Activated CD8-positive, alpha-beta memory T cell treated with anti-CD3 and anti-CD28 coated beads, Interleukin-2, amount 50 U/mL, for 1 hour (primary cell): ENCODE results near the gene GRIN2D.
"Not testable (repeated sequence)": the region's sequence is repeated elsewhere in the genome, so short reads cannot be mapped to it uniquely, and the experiment has no call there.

Experiments used
- DNase-seq: peaks from one replicate; pipeline ENCODE4 v3.0.0-alpha.2; 2020; ENCODE audit errors: extremely low read depth

GRIN2D gene

DNA sequence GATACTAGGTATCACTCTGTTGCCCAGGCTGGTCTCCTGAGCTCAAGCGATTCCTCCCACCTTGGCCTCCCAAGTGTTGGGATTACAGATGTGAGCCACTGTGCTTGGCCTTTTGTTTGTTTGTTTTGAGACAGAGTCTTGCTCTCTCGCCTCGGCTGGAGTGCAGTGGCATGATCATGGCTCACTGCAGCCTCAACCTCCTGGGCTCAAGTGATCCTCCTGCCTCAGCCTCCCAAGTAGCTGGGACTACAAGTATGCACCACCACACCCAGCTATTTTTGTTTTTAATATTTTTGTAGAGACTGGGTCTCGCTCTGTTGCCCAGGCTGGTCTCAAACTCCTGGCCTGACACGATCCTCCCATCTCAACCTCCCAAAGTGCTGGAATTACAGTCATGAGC lies 21.7 kb upstream of the GRIN2D start:
- DNase-seq, result not testable (repeated sequence)

DNA sequence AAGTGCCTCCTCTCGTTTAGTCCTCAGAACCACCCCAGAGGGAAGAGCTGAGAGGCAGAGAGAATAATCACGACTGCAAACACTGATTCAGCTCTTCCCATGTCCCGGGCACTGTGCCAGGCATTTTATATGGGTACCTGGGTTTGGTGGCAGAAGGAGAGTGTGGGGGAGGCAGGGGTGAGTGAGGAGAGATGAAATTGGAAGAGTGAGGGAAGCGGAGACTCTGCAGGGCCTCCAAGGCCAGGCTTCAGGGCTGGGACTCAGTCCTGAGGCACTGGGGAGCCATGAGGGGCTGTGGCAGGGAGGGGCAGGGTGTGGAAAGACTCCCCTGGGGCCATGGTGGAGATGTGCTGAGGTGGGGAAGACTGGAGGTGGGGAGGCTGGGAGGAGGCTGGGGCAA lies 20.6 kb upstream of the GRIN2D start:
- DNase-seq, result no peak

DNA sequence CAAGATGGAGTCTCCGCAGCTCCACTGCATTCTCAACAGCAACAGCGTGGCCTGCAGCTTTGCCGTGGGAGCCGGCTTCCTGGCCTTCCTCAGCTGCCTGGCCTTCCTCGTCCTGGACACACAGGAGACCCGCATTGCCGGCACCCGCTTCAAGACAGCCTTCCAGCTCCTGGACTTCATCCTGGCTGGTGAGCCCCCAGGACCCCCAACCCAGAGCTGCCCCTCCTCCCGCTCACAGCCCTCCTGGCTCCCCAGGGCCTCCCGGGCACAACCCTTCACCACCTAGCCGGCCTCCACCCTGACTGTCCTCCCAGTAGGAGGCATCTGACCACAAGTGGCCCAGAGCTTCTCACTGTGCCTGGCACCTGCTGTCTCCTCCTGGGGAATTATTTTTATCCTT lies 19.9 kb upstream of the GRIN2D start:
- no peak for DNase-seq

DNA sequence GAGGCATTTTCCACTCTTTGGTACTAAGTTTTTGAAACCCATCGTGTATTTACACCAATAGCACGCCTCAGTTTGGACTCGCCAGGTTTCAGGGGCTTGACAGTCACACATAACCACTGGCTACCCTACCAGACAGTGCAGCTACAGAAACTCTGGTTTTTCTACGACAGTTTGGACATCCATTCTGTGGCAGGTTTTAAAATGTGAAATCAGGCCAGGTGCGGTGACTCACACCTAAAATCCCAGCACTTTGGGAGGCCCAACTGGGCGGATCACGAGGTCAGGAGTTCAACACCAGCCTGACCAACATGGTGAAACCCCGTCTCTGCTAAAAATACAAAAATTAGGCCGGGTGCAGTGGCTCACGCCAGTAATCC lies 15.3 kb upstream of the GRIN2D start:
- DNase-seq, result no peak

DNA sequence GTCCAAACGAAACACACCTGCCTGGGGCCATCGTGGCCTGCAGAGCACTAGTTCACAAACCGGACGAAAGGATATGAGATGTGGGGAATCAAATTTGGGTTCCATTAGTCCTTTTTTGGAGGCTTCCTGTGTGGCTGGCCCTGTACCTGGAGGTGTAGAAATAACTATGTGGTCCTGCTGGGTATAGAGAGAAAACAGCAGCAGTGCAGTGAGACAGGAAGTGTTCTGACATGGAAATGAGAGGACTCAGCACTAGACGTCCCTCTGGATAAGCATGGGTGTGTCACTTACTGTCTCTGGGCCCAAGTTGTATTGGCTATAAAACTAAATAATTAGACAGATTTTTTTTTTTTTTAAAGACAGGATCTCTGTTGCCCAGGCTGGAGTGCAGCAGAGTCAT lies 14.4 kb upstream of the GRIN2D start:
- no peak for DNase-seq

DNA sequence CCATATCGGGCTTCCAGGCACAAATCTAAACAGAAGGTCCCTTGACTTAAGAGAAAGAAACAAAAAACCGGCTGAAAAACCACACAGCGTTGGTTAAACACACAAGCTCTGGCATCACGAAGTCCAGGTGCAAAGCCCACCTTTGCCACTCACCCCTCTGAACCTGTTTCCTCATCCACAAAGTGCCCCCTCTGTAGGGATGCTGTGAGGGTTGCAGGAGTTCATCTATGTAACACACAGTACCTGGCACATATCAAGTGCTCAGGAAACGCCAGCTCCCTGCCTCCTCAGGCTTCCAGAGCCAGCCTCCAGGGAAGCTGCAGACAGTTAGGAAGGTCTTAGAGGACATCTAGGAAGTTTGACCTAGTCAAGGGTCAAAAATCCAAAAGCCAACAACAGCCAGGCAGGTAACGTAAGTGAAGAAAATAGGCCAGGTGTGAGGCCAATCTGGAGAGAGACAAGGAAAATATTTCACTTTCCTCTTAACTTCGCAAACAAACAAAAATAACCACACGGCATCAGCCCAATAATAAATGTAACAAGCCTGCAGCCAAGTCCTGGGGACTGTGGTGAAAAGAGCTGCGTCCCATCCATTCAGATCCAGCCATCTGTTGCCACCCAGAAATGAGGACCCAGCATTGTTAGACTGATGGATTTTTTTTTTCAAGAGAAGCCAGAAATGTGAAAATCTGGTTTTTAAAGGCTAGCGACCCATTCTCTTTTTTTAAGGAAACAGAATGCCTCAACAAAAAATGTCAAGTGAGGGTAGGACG lies 12.1 kb upstream of the GRIN2D start:
- no peak for DNase-seq

DNA sequence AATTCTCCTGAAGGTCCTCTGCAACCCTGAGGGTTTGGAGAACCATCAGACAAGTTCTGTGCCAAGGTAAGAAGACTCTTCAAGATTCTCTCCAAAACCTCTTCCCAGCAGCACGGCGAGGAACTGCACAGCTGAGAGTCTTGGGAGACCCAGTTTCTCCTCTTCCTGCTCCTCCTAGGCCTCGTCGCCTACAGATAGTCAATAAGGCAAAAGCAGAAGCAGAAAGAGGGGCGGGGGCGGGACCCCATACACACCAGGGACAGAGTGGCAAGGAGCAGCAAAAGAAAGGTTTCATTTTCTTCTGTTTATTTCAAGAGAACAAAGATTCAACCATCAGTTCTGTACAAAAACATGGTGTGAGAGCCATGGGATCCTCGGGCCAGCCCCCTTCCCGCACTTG lies 11.2 kb upstream of the GRIN2D start:
- no peak for DNase-seq

DNA sequence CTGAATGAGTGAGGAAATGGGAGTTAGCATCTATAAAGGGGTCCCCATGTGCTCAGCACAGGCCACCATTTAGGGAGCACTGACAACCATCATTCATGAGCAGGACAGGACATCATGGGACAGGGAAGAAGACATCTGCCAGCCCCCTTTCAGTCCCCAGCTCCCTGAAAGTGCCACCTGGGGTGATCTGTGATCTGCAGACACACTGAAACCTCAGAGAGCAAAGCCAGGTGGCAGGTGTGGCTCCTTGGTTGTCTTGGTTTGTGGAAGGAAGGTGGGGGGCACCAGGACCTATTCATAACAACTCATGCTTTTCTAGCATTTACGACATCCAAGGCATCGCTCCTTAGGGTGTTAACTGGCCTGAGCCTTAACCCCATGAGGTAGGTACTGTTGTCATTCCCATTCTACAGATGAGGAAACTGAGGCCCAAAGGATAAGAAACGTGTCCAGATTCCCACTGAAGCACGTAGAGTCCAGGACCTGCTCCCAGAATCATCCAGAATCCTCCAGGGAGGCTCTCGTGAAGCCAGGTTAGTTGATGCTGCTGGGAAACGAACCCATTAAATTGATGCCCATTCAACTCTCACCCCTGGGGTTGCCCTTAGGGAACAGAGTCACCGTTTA lies 7.9 kb upstream of the GRIN2D start:
- DNase-seq, result no peak

DNA sequence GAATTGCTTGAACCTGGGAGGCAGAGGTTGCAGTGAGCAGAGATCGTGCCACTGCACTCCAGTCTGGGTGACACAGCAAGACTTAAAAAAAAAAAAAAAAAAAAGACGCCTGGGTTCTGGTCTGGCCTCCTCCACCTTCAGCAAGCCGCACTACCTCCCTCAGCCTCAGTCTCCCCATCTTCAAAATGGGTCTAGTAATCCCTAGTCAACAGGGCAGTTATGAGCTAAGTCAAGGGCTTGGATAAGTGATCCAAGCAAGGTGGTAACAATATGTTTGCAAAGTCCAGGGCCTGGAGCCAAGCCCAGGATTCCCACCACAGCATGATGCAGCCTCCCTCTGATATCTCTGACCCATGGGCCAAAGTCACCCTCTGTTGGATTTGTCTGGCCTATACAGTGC lies 6.5 kb upstream of the GRIN2D start:
- DNase-seq, result no peak

DNA sequence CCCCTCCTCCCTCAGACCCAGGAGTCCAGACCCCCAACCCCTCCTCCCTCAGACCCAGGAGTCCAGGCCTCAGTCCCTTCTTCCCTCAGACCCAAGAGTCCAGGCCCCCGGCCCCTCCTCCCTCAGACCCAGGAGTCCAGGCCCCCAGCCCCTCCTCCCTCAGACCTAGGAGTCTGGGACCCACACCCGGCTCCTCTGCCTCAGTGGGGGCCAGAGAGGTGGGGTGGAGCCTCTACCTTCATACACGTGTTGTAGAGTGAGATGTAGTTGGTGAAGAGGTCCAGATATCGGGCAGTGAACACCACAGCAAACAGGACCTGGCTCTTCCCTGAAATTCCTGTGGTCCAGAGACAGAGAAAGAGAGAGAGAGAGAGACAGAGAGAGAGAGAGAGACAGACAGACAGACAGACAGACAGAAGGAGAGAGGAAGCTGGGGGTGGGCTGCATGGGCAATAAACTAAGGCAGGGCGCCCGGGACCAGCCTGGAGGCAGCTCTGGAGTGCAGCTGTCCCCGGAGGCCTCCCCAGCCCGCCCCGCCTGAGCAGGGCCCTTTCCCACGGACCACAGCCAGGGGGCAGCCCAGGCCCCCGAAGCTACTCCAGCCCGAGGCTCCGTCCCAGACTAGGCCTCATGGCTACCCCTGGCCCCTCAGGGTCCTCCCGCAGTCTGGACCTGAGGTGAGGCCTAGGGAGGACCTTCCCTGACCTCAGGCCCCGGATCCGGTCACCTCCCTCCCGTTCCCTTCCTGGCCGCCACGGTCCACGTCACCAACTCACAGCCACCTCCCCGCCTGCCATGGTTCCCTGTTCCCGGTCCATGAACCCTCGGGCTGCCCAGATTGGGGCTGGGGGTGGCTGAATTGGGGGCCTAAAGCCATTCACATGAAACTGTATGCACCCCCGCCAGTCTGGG lies 3.0 kb upstream of the GRIN2D start:
- no peak for DNase-seq

DNA sequence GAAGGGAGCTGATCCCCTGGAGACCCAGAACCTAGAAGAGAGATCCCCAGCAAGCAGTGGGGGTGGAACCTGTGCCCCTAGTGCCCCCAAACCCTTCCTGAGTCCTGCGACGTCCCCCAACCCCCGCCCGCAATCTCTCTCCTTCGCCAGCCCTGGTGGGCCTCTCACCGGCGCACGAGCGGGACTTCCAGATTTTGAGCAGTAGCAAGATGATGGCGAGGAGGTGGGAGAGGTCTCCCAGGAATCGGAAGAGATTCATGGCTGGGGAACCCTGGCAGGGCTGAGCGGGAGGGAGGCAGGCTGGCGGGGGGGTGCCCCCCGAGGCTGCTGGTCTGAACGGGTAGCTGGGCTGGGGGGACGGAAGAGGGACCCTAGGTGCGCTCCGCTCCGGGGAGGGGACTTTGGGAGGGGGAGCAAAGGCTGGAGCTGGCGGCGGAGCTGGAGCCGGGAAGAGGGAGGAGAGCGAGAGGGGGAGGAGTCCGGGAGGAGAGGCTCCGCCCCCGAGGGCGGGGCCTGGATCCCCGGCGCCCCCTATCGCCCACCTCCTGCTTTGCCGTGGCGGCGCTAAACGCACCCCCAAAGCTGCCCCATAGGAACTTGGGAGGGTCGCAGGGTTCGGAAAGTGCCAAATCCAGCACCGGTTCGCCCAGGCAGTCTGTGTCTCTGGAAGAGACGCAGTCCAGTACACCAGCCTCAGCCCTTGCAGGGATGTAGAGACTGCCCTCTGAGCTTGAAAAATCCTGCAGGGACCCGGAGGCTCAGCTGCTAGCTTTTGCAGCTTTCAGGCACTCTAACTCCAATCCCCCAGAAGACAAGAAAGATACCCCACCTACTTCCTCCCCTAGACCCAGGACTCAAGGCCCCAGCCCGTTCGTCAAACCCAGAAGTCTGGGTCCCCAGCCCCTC lies 2.1 kb upstream of the GRIN2D start, which contains the start of gene KDELR1:
TSS of gene KDELR1 (minus strand) at position 452 of the 906 bp plus-strand sequence. CDS start at position 259, 193 bp downstream.
- no peak for DNase-seq

DNA sequence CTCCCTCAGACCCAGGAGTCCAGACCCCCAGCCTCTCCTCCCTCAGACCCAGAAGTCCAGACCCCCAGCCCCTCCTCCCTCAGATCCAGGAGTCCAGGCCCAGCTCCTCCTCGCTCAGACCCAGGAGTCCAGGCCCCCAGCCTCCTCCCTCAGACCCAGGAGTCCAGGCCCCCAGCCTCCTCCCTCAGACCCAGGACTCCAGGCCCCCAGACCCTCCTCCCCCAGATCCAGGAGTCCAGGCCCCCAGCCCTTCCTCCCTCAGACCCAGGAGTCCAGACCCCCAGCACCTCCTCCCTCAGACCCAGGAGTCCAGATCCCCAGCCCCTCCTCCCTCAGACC lies 1.5 kb upstream of the GRIN2D start:
- not testable (repeated sequence) for DNase-seq

DNA sequence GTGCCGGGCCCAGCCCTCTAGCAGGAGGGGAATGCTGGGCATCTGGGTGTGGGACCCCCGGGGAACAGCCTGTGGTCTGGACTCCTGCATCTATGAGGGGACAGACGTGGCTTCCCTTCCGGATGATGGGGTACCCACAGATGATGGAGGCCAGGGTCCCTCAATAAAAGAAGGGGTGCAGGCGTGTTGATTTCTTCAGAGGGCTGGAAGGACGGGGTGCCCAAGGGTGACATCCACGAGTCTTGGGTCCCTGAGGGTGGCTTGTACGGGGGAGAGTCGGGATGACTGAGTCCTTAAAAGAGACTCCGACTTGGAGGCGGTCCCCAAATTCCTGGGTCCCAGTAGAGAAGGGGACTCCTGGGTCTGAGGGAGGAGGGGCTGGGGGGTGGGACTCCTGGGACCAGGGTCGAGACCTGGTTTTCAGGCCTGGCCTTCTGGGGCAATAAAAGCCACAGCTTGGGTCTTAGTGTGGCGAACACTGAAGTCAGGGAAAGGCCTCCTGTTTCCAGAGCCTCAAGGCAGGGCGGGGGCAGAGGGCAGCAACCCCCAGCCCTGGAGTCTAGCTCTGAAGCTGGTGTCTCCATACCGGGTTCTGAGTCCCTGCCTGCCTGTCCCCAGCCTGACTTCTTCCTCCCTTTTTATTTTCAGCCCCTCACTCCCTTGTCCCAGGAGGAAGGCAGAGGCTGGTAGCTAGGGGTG lies 459 bp upstream of the GRIN2D start:
- no peak for DNase-seq

DNA sequence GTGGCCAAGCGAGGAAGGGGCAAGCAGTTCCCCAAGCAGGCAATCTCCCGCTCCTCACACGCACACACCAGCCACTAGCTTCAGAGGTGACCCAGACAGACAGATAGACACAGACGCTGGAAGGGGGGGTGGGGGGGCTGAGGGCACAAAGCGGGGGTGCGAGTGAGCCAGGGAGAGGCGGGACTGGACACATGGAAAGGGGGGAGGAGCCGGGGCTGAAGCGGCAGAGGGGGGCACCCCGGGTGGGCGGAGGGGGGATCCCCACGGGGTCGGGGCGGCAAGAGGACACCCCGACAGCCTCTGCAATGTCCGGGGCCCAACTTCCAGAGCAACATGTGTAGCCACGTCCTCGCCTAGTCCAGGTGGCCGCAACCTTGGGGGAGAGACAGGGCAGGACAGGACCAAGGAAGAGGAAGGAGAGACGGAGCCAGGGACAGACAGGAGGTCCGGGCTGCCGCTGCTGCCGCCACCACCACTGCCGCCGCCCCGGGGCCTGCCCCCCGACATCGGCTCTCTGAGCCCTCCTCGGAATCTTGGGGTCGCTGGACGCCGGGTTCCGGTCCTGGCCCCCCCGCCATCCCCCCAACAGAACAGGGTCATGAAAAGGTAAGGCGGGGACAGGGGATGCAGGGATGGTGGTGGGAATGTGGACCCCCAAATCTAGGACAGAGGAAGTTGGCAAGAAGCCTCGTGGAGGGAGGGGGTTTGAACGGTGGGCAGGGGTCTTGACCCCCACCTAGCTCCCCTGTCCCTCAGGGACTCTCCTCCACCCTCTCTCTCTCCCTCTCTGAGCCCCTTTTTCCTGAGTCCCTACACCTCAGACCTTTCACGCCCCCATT lies 1.1 kb downstream of the GRIN2D start:
- no peak for DNase-seq

DNA sequence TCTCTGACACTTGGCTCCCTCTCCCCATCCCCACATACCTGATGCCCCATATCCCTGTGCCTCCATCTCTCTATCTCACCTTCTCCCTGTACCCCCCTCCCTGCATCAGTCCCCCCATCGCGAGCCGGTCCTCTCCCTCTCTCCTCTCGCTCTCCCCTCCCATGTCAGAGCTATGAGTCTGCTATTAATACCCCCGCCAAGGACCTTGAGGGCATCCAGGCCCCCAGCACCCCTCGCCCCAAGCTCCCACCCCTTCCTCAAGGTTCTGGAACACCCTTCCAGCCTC lies 1.6 kb downstream of the GRIN2D start:
- DNase-seq, result no peak

DNA sequence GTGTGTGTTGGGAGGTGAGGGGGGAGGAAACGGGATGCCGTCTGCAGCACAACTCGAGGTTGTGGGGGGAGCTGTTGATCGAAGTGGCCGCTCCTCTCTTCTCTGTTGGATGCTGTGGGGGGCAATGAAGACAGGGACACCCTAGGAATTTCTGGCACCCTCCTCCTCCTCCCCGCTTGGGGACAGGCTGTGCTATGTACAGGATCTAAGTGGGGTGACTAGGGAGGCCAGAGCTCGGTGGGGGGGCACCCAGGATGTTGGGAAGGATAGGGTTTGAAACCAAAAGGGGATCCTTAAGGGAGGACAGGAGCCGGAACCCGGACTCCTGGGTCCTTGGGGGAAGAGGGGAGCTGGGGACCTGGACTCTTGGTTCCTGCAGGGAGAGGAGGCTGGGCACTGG lies 2.0 kb downstream of the GRIN2D start:
- DNase-seq, result no peak

DNA sequence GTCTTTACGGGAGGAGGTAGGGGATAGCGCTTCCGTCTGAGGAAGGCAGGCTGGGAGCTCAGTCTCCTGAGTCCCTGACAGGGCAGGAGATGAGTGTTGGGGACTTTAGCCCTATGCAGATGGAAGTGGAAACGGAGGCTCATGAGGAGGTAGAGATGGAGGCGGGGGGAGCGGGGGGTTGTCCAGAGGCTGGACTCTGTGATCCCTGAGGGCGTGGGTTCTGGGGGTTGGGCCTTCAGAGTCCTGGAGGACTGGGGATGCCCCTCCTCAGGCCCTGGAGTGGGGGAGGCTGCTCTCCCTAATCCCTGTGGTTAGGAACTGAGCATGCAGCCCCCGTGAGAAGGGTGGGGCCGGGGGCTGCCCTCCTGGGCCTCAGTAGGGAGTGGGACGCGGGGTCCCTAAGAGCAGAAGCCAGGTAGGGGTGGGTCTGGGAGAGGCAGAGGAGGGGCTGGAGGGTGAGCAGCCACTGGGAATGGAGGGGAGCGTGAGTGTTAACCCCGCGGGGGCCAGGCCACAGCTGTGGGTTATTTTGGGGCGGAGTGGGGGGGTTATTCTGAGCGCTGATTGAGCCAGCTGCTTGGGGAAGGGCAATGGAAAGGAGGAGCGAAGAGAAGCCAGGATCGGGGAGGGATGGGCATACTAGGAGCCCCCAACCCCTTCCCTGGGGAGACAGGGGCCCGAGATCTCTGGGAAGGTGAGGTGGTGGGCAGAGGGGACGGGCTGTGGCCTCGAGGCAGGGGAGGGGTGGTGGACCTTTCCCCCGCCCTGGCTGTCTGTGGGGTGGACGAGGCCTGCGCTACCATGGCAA lies 2.8 kb downstream of the GRIN2D start:
- DNase-seq, result no peak

DNA sequence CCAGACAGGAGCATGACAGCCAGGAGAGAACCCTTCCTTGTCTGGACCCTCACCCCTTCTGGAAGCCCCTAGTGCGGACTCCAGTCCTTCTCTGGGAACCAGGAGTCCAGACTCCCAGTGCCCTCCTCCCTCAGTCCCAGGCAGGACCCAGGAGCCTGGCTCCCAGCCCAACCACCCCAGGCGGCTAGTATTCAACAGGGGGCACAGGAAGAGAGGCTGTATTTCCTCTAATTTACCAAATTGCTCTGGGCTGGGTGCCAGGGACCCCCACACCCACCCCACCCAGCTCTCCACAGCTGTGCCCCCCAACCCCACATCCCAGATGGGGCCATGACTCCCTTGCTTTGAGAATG lies 3.3 kb downstream of the GRIN2D start:
- DNase-seq, result no peak

DNA sequence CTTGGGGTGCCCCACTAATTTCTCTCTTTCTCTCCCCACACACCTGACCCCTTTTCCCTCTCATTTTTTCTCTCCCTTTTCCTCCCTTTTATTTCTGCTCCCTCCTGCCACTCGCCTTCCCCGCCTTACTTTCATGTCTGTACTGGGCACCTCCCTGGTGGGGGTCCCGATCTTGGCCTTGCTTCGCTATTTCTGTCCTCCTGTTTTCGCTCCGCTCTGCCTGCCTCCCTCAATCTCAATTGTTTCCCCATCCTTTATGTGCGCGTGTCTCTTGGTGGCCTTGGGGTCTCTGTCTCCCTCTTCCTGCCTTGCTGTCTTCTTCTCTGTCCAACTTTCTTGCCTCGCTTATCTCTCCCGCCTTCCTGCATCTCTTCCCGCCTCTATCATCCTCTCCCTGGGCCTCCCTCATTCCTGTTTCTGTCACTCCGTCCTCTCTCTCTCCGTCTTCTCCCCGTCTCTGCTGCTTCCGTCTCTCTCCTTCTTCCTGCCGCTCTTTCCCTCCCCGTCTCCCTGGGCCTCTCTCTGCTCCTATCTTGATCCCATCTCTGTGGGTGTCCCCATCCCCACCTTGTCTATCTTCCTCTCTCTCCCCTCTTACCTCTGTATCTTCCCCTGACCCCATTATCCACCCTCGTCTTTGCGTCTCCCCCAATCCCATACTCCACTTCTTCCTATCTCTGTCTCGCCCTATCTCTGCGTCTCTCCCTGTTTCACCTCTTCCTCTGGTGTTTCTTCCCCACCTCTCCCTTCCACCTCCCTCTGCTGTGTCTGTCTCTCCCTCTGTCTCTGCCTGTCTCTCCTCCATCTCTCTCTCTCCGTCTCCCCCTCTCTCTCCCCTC lies 4.0 kb downstream of the GRIN2D start:
- no peak for DNase-seq
